ENCODE results near the gene TMEM156.
A peak's percentile ranks its signal among the peaks of the same experiment; 100 is the strongest.
"Not testable (repeated sequence)": the region's sequence is repeated elsewhere in the genome, so short reads cannot be mapped to it uniquely, and the experiment has no call there.

The TMEM156 gene

DNA sequence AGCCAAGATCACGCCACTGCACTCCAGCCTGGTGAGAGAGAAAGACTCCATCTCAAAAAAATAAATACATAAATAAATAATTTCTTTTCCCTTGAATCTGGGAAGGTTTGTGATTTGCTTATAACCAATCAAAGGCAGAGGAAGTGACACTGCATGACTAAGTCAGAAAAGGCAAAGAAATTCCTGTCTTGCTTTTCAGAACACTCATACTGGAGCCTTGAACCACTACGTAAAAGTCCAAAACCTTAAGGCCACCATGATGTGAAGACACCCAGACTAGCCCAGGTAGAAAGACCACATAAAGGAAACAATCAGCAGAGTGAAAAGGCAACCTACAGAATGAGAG is 36.6 kb downstream of the TMEM156 start:
- TF ChIP-seq, protein P1, sequence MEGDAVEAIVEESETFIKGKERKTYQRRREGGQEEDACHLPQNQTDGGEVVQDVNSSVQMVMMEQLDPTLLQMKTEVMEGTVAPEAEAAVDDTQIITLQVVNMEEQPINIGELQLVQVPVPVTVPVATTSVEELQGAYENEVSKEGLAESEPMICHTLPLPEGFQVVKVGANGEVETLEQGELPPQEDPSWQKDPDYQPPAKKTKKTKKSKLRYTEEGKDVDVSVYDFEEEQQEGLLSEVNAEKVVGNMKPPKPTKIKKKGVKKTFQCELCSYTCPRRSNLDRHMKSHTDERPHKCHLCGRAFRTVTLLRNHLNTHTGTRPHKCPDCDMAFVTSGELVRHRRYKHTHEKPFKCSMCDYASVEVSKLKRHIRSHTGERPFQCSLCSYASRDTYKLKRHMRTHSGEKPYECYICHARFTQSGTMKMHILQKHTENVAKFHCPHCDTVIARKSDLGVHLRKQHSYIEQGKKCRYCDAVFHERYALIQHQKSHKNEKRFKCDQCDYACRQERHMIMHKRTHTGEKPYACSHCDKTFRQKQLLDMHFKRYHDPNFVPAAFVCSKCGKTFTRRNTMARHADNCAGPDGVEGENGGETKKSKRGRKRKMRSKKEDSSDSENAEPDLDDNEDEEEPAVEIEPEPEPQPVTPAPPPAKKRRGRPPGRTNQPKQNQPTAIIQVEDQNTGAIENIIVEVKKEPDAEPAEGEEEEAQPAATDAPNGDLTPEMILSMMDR (IDR thresholded peaks at IDR 0.05; ENCODE audit: low read length, missing control alignments): no peak
- DNase-seq (ENCODE audit: low read depth): no peak
- no peak overlapping the region for H3K4me3 ChIP-seq (replicated peaks; ENCODE audit: low read depth, low read length)

DNA sequence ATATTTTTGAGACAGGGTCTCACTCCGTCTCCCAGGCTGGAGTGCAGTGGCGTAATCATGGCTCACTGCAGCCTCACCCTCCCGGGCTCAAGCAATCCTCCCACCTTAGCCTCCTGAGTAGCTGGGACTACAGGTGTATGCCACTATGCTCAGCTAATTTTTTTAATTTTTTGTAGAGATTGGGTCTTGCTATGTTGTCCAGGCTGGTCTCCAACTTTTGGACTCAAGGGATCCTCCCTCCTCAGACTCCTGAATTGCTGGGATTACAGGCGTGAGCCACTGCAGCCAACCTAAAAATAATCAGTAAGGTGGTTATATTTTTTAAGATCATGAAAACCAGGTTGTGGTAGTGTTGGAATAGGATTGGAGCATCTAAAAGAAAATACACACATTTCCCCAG is 38.1 kb downstream of the TMEM156 start:
- no peak for DNase-seq (ENCODE audit: low read depth)
- TF ChIP-seq, protein P1 (IDR thresholded peaks at IDR 0.05; ENCODE audit: low read length, missing control alignments): no peak
- no peak overlapping the region for H3K4me3 ChIP-seq (replicated peaks; ENCODE audit: low read depth, low read length)

DNA sequence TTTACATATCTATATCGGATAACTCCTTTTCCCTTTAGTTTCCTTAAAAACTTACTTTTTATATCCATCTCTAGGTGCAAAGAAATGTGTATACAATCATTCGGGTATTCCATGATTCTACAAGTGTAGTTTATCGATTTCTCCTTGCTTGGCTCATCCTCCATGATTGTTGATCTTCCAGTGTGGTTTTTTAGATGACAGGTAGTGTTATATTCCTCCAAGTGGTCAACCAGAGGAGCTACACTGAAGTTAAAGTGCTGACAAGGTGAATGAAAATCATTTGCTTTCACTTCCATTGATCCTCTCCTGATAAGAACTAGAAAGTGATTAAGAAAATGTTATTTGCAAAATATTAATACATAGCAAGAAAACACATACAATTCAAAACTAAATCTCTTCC is 38.5 kb downstream of the TMEM156 start:
- no peak overlapping the region for H3K4me3 ChIP-seq (replicated peaks; ENCODE audit: low read depth, low read length)
- TF ChIP-seq, protein P1 (IDR thresholded peaks at IDR 0.05; ENCODE audit: low read length, missing control alignments): peak; percentile 14
- no peak for DNase-seq (ENCODE audit: low read depth)

DNA sequence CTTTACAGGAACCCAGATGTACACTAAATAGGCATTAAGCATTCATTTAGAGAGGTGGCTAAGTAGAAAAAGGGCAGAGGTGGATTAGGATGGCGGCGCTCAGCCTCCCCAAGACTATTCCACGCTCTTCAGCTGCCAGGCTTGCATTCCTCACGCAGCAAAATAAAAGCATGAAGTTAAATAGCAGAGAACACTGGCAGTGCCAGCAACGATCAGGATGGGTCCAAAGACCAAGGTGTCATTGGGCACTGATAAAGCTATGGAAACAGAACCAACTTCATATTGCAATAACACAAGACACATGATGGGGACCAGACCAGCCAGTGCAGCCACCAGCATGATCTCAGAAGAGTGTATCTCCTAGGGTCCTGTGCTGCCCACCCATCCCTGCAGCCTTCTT is 42.0 kb downstream of the TMEM156 start:
- TF ChIP-seq, protein P1 (IDR thresholded peaks at IDR 0.05; ENCODE audit: low read length, missing control alignments): no peak
- no peak overlapping the region for H3K4me3 ChIP-seq (replicated peaks; ENCODE audit: low read depth, low read length)
- no peak for DNase-seq (ENCODE audit: low read depth)

GRCh38 chr4:38989487-38989886 is 42.7 kb downstream of the TMEM156 start:
- DNase-seq (ENCODE audit: low read depth): no peak

GRCh38 chr4:38988353-38988752 is 43.9 kb downstream of the TMEM156 start:
- not testable (repeated sequence) for DNase-seq (ENCODE audit: low read depth)

More at GRCh38 chr4:38989487-38989886, 42.7 kb downstream of the TMEM156 start:
- TF ChIP-seq, protein P1 (IDR thresholded peaks at IDR 0.05; ENCODE audit: low read length, missing control alignments): no peak
- no peak overlapping the region for H3K4me3 ChIP-seq (replicated peaks; ENCODE audit: low read depth, low read length)

DNA sequence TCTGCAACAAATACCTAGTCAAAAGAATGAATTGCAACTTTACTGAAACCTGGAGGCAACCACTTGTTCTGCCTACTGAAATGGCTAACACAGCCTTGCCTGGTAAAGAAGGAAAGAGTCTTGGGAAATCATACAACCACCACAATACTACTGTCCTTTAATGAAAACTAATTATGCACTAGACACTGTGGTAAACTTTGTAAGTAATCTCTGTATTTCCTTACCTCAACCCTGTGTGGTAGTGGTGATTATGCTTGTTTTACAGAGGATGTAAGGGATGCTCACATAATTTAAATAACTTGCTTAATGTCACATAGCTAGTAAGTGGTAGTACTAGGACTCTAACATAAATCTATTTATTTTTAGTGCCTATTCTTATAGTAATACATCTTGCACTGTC is 44.7 kb downstream of the TMEM156 start:
- TF ChIP-seq, protein P1 (IDR thresholded peaks at IDR 0.05; ENCODE audit: low read length, missing control alignments): no peak
- H3K4me3 ChIP-seq (replicated peaks; ENCODE audit: low read depth, low read length): no peak overlapping the region
- no peak for DNase-seq (ENCODE audit: low read depth)

More at GRCh38 chr4:38988353-38988752, 43.9 kb downstream of the TMEM156 start:
- H3K4me3 ChIP-seq (replicated peaks; ENCODE audit: low read depth, low read length): not testable (repeated sequence)
